Keratinocyte (primary cell): ENCODE measurements around the gene EIF4G1. TPM values are rescaled to one million over a fixed set of nuclear protein-coding genes. Genes with fewer than 3 reads are reported as not detected.

ENCODE experiments used
- DNase-seq: peaks from one replicate; pipeline ENCODE4 v3.0.0-alpha.2; 2011; ENCODE audit warnings: low read depth, missing footprints, low spot score
- FAIRE-seq: peaks from 2 replicates; lab custom pipeline; 2011; peaks lifted over from hg19 to GRCh38; lab: Jason Lieb, UNC
- H2AFZ ChIP-seq: 2 replicates; pipeline ENCODE4 v1.6.0; 2012; ENCODE audit warnings: low read length, control low read depth, inconsistent platforms; ENCODE audit not compliant: control insufficient read depth
- H3K27ac ChIP-seq: 2 replicates; pipeline ENCODE4 v1.5.1; 2011; ENCODE audit warnings: low read length; ENCODE audit not compliant: control insufficient read depth, insufficient read depth
- H3K27me3 ChIP-seq: 3 replicates; pipeline ENCODE4 v1.6.0; 2011; ENCODE audit warnings: low read length; ENCODE audit not compliant: control insufficient read depth, insufficient read depth; ENCODE audit errors: extremely low read depth
- H3K36me3 ChIP-seq, 2 experiments: 2 replicates in 1 of 2; 3 replicates in 1 of 2; pipeline ENCODE4 v1.5.1; 2011; ENCODE audit warnings: low read length in 2 of 2, mild to moderate bottlenecking in 1 of 2; ENCODE audit not compliant: control insufficient read depth in 2 of 2, insufficient read depth in 2 of 2; ENCODE audit errors: extremely low read depth in 1 of 2
- H3K4me1 ChIP-seq: 3 replicates; pipeline ENCODE4 v1.5.1; 2011; ENCODE audit warnings: low read length; ENCODE audit not compliant: control insufficient read depth, insufficient read depth; ENCODE audit errors: extremely low read depth
- H3K4me2 ChIP-seq: 3 replicates; pipeline ENCODE4 v1.6.0; 2011; ENCODE audit warnings: low read depth, low read length; ENCODE audit not compliant: control insufficient read depth, insufficient read depth; ENCODE audit errors: extremely low read depth
- H3K4me3 ChIP-seq, 3 experiments: fragments of 200-600 bp in 1 of 3; sonication (generic) in 1 of 3; 2 replicates in 2 of 3; 3 replicates in 1 of 3; pipeline ENCODE4 v1.5.1; 2011 to 2016; ENCODE audit warnings: low read length in 3 of 3, mild to moderate bottlenecking in 3 of 3, control low read depth in 2 of 3, inconsistent platforms in 1 of 3, low read depth in 1 of 3, mixed read lengths in 1 of 3, mixed run types in 1 of 3, moderate library complexity in 1 of 3; ENCODE audit not compliant: control insufficient read depth in 2 of 3, insufficient read depth in 2 of 3; ENCODE audit errors: extremely low read depth in 1 of 3
- H3K79me2 ChIP-seq: 2 replicates; pipeline ENCODE4 v1.6.0; 2012; ENCODE audit warnings: low read length; ENCODE audit not compliant: control insufficient read depth, insufficient read depth
- H3K9ac ChIP-seq: 3 replicates; pipeline ENCODE4 v1.6.0; 2011; ENCODE audit warnings: low read length; ENCODE audit not compliant: control insufficient read depth, insufficient read depth; ENCODE audit errors: extremely low read depth
- H3K9me1 ChIP-seq: 3 replicates; pipeline ENCODE4 v1.6.0; 2011; ENCODE audit warnings: low read length; ENCODE audit not compliant: control insufficient read depth, insufficient read depth; ENCODE audit errors: extremely low read depth
- H3K9me3 ChIP-seq: 2 replicates; pipeline ENCODE4 v1.5.1; 2012; ENCODE audit warnings: low read depth, low read length; ENCODE audit not compliant: control insufficient read depth
- H4K20me1 ChIP-seq: 3 replicates; pipeline ENCODE4 v1.6.0; 2011; ENCODE audit warnings: low read length; ENCODE audit not compliant: control insufficient read depth, insufficient read depth; ENCODE audit errors: extremely low read depth
- EZH2 ChIP-seq: IDR thresholded peaks from one replicate; pipeline ENCODE4 v1.6.1; 2012; ENCODE audit warnings: inconsistent platforms, mild to moderate bottlenecking, low read length, moderate library complexity
- dilution Hi-C: fragments of 300-500 bp; cut with MboI; formaldehyde crosslinking; loops from one replicate; pipeline ENCODE4 v1.7.0; 2020; ENCODE audit warnings: low sequenced_read_pairs; ENCODE audit not compliant: extremely low pct_ligation_motif_present
- polyA plus RNA-seq, 5 experiments: library from polyadenylated mRNA; depleted of rRNA in 3 of 5; stranded (reverse) in 3 of 5; stranded (forward) in 1 of 5; unstranded in 1 of 5; fragments of >200 nt; gene quantifications; 1 replicate in 1 of 5; 2 replicates in 3 of 5; 3 replicates in 1 of 5; pipeline versions ENCODE4 v1.2.1 to v1.2.3, GENCODE V29; 2011 to 2012; ENCODE audit warnings: missing spikeins in 2 of 5, low read depth in 1 of 5, low replicate concordance in 1 of 5
- TF ChIP-seq, protein P1 (sequence below), 3 experiments: IDR thresholded peaks in 1 of 3; conservative IDR thresholded peaks in 1 of 3; optimal IDR thresholded peaks in 1 of 3; 2 replicates in 2 of 3; 3 replicates in 1 of 3; pipeline versions ENCODE3 to v1.5.1; 2011; ENCODE audit warnings: low read length in 3 of 3, mild to moderate bottlenecking in 3 of 3, moderate library complexity in 2 of 3, control low read depth in 1 of 3, inconsistent platforms in 1 of 3; ENCODE audit not compliant: insufficient read depth in 2 of 3; ENCODE audit errors: extremely low read depth in 1 of 3

EIF4G1 gene
- polyA plus RNA-seq, 1 donor (not counting 4 experiments of a cell fraction or from before 2014, with no cell fraction given), result 225 TPM

DNA sequence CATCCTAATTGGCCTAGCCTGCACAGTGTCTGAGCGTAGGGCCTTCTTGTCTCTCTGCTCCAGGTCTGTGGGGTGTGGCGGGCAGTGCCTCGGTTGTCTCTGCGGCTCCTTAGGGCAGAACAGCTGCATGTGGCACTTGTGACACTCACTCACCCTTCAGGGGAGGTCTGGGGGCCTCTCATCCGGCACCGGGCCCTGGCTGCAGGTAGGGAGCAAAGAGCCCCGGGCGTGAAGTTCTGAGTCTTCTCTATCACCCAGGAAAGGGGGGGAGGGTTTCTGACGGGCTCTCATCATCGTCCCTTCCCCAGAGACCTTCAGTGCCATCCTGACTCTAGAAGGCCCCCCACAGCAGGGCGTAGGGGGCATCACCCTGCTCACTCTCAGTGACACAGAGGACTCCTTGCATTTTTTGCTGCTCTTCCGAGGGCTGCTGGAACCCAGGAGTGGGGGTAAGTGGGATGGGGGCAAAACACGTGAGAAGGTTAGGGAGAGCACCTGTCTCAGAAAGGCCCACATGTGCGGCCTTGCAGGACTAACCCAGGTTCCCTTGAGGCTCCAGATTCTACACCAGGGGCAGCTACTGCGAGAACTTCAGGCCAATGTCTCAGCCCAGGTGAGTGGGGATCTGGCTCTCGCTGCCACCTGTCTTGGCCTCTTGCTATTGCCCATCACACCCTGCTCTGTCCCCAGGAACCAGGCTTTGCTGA, 68.1 kb downstream of the EIF4G1 start:
- no peak overlapping the region for H3K9ac ChIP-seq
- no peak for TF ChIP-seq EZH2
- TF ChIP-seq, protein P1, sequence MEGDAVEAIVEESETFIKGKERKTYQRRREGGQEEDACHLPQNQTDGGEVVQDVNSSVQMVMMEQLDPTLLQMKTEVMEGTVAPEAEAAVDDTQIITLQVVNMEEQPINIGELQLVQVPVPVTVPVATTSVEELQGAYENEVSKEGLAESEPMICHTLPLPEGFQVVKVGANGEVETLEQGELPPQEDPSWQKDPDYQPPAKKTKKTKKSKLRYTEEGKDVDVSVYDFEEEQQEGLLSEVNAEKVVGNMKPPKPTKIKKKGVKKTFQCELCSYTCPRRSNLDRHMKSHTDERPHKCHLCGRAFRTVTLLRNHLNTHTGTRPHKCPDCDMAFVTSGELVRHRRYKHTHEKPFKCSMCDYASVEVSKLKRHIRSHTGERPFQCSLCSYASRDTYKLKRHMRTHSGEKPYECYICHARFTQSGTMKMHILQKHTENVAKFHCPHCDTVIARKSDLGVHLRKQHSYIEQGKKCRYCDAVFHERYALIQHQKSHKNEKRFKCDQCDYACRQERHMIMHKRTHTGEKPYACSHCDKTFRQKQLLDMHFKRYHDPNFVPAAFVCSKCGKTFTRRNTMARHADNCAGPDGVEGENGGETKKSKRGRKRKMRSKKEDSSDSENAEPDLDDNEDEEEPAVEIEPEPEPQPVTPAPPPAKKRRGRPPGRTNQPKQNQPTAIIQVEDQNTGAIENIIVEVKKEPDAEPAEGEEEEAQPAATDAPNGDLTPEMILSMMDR (optimal IDR thresholded peaks at IDR 0.05 in 1 of 3, IDR thresholded peaks at IDR 0.05 in 1 of 3, conservative IDR thresholded peaks at IDR 0.05 in 1 of 3; ENCODE audit: extremely low read depth in 1 of 3, insufficient read depth in 2 of 3, low read length in 3 of 3), result no peak
- FAIRE-seq (no peak), DNase-seq (no peak)
- H3K4me2 ChIP-seq, result no peak overlapping the region
- dilution Hi-C loops, result no loop called here
- no peaks in the 10 kb centered on the region for H3K36me3 ChIP-seq
- no peak overlapping the region for H3K27ac ChIP-seq
- H3K4me1 ChIP-seq, result no peaks in the 10 kb centered on the region
- no peaks in the 10 kb centered on the region for H3K79me2 ChIP-seq
- no peak overlapping the region for H2AFZ ChIP-seq
- no peak overlapping the region for H3K4me3 ChIP-seq
- no peaks in the 10 kb centered on the region for H4K20me1 ChIP-seq
- no peaks in the 10 kb centered on the region for H3K9me1 ChIP-seq
- peaks cover 52% of the 10 kb centered on the region for H3K27me3 ChIP-seq
- H3K9me3 ChIP-seq, result no peaks in the 10 kb centered on the region

DNA sequence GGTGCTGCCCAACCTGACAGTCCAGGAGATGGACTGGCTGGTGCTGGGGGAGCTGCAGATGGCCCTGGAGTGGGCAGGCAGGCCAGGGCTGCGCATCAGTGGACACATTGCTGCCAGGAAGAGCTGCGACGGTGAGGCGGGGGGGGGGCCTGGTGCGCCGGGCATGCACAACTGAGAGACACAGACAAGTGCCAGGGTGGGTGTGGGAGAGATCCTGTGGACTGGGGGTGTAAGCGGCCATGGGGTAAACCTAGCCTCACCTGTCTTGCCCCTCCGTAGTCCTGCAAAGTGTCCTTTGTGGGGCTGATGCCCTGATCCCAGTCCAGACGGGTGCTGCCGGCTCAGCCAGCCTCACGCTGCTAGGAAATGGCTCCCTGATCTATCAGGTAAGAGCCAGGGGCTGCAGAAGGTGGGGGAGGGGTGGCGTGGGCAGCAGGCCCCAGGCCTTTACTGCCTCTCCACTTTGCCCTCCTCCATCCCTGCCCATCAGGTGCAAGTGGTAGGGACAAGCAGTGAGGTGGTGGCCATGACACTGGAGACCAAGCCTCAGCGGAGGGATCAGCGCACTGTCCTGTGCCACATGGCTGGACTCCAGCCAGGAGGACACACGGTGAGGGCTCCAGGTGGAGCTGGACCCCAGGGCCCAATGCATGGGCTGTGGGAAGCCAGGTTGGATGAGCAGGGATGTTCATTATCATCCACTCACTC, 68.8 kb downstream of the EIF4G1 start:
- DNase-seq (no peak), FAIRE-seq (no peak)
- Histone ChIP-seq H4K20me1 (no peaks in the 10 kb centered on the region), H3K4me1 (no peaks in the 10 kb centered on the region), H3K9me1 (no peaks in the 10 kb centered on the region), H3K9ac (no peak overlapping the region), H3K4me3 (no peak overlapping the region), H3K9me3 (no peaks in the 10 kb centered on the region), H3K27ac (no peak overlapping the region), H3K4me2 (no peak overlapping the region), H3K79me2 (no peaks in the 10 kb centered on the region), H3K36me3 (no peaks in the 10 kb centered on the region), H3K27me3 (peaks cover 45% of the 10 kb centered on the region), H2AFZ (no peak overlapping the region)
- TF ChIP-seq, protein P1 (optimal IDR thresholded peaks at IDR 0.05 in 1 of 3, IDR thresholded peaks at IDR 0.05 in 1 of 3, conservative IDR thresholded peaks at IDR 0.05 in 1 of 3; ENCODE audit: extremely low read depth in 1 of 3, insufficient read depth in 2 of 3, low read length in 3 of 3), result no peak
- TF ChIP-seq EZH2, result no peak
- dilution Hi-C loops, result no loop called here
